ENCODE measurements around the gene PRKCQ.

- no peak for TF ChIP-seq CTCF (IDR thresholded peaks at IDR 0.05; ENCODE audit: low read depth, low read length)
- TF ChIP-seq POLR2A (IDR thresholded peaks at IDR 0.05; ENCODE audit: extremely low read depth, insufficient read length) = no peak
Observed at GRCh38 chr10:6518791-6519429, 61.2 kb downstream of the PRKCQ start.
